K562 (cell line): ENCODE results near the gene RAB7A. TPM values are rescaled to one million over a fixed set of nuclear protein-coding genes. Genes with fewer than 3 reads are reported as not detected.
A peak's percentile ranks its signal among the peaks of the same experiment; 100 is the strongest.

Source experiments
- ATF6 ChIP-seq: sonication (generic); formaldehyde crosslinking; IDR thresholded peaks from 2 replicates; pipeline ENCODE4 v1.4.0; 2020; ENCODE audit warnings: mild to moderate bottlenecking, missing genetic modification reagents
- CUX1 ChIP-seq: fragments of 200-800 bp; sonication (Bioruptor generic); IDR thresholded peaks from 2 replicates; pipeline ENCODE4 v1.6.1; 2016; ENCODE audit warnings: missing genetic modification characterization, missing compliant biosample characterization
- EP400 ChIP-seq: fragments of 450-650 bp; IDR thresholded peaks from 2 replicates; pipeline ENCODE4 v1.6.1; 2017; ENCODE audit warnings: antibody characterized with exemption, mild to moderate bottlenecking, moderate library complexity
- HSF4 ChIP-seq: fragments of 250-450 bp; sonication (Bioruptor Pico); IDR thresholded peaks from 2 replicates; pipeline ENCODE4 v2.1.2; 2022; ENCODE audit warnings: mild to moderate bottlenecking, moderate library complexity, borderline replicate concordance
- JUND ChIP-seq, 2 experiments: IDR thresholded peaks; 2 replicates in 1 of 2; 3 replicates in 1 of 2; pipeline ENCODE4 v1.6.1; 2011; ENCODE audit warnings: borderline replicate concordance in 2 of 2, low read depth in 2 of 2, low read length in 2 of 2, improper control_type of control experiment in 1 of 2, missing biosample characterization in 1 of 2, missing genetic modification characterization in 1 of 2, missing genetic modification reagents in 1 of 2
- KDM1A ChIP-seq, 2 experiments: fragments of 450-650 bp; IDR thresholded peaks; 2 replicates each; pipeline ENCODE4 v1.6.1; 2016; ENCODE audit warnings: mild to moderate bottlenecking in 2 of 2
- OTX1 ChIP-seq: fragments of 450-650 bp; formaldehyde crosslinking; IDR thresholded peaks from 2 replicates; pipeline ENCODE4 v1.4.0; 2022; ENCODE audit warnings: mild to moderate bottlenecking
- RBM14 ChIP-seq: fragments of 200-400 bp; formaldehyde crosslinking; IDR thresholded peaks from 2 replicates; pipeline ENCODE4 v1.6.1; 2018; ENCODE audit warnings: low read depth, mild to moderate bottlenecking, low read length, moderate library complexity, borderline replicate concordance; ENCODE audit not compliant: insufficient read depth
- RREB1 ChIP-seq: fragments of 250-450 bp; sonication (Bioruptor Pico); IDR thresholded peaks from 2 replicates; pipeline ENCODE4 v1.4.0; 2020
- ZBTB12 ChIP-seq: fragments of 250-450 bp; sonication (Bioruptor Pico); IDR thresholded peaks from 2 replicates; pipeline ENCODE4 v1.4.0; 2020
- ZNF184 ChIP-seq: sonication (generic); formaldehyde crosslinking; IDR thresholded peaks from 2 replicates; pipeline ENCODE4 v1.5.0; 2020; ENCODE audit warnings: missing genetic modification reagents
- polyA plus RNA-seq, 8 experiments: library from polyadenylated mRNA; depleted of rRNA in 4 of 8; stranded (reverse) in 5 of 8; unstranded in 3 of 8; fragments of >200 nt; fragmentation: Nextera tagmentation in 2 of 8; fragmentation: Illumina TruSeq in 1 of 8; extraction: Ambion mirVana in 2 of 8; extraction: Trizol in 1 of 8; gene quantifications; 2 replicates each; pipeline versions ENCODE4 v1.2.1 to v1.2.3, GENCODE V29; 2011 to 2014; ENCODE audit warnings: inconsistent platforms in 1 of 8, missing spikeins in 1 of 8
- total RNA-seq, 7 experiments: library from RNA; depleted of rRNA in 6 of 7; stranded (reverse); fragments of >200 nt in 6 of 7; fragmentation: Illumina TruSeq in 2 of 7; extraction: Trizol in 2 of 7; gene quantifications; 2 replicates each; pipeline versions ENCODE4 v1.2.1 to v1.2.3, GENCODE V29; 2011 to 2021; ENCODE audit warnings: low replicate concordance in 1 of 7

The RAB7A gene
- total and polyA plus RNA-seq, 9 of the 15 experiments (the other 6 are each of a cell fraction or from before 2014, with no cell fraction given): 30.9 to 204 (median 72.8) TPM

- TF ChIP-seq CUX1 (CRISPR knock-in tag) (no peak), RREB1 (CRISPR knock-in tag) (no peak), RBM14 (no peak), ZNF184 (CRISPR knock-in tag) (no peak), KDM1A (IDR thresholded peaks at IDR 0.05) (0 out of 4 replicates have a peak, but pooled peaks of 1 of the 2 experiments have one; percentile 1), OTX1 (CRISPR knock-in tag) (no peak), HSF4 (CRISPR knock-in tag) (no peak), ZBTB12 (0 out of 2 replicates have a peak, but pooled peaks have one; percentile 40), EP400 (peak; percentile 99), ATF6 (no peak), JUND (IDR thresholded peaks at IDR 0.05; ENCODE audit: borderline replicate concordance, low read depth, low read length) (no peak; the same call in 1 of the 2 replicates), JUND (tag; IDR thresholded peaks at IDR 0.05; ENCODE audit: borderline replicate concordance, low read depth, low read length) (peak; percentile 50; the same call in 2 of the 3 replicates)
Measured at GRCh38 chr3:128680603-128681368, 45.2 kb upstream of the RAB7A start (continued).
